Brain microvascular endothelial cell (primary cell): Measurements from ENCODE around the gene CARD18.
A peak's percentile ranks its signal among the peaks of the same experiment; 100 is the strongest.

Experiments
- DNase-seq: peaks from one replicate; pipeline ENCODE4 v3.0.0-alpha.2; 2020
- H3K27ac ChIP-seq: fragments of 250-450 bp; sonication (Bioruptor Pico); 2 replicates; pipeline ENCODE4 v1.5.1; 2020; ENCODE audit warnings: mild to moderate bottlenecking, moderate library complexity
- H3K27me3 ChIP-seq: fragments of 250-450 bp; sonication (Bioruptor Pico); replicated peaks from 2 replicates; pipeline ENCODE4 v1.5.1; 2020; ENCODE audit warnings: mild to moderate bottlenecking
- H3K36me3 ChIP-seq: fragments of 250-450 bp; sonication (Bioruptor Pico); replicated peaks from 2 replicates; pipeline ENCODE4 v1.5.1; 2020; ENCODE audit warnings: mild to moderate bottlenecking
- H3K4me3 ChIP-seq: 2 replicates; pipeline ENCODE4 v1.5.1; 2011; ENCODE audit warnings: low read depth, mild to moderate bottlenecking, control low read depth, low read length, moderate library complexity
- CTCF ChIP-seq: IDR thresholded peaks from 2 replicates; pipeline ENCODE4 v1.5.1; 2011; ENCODE audit warnings: low read depth, mild to moderate bottlenecking, moderate library complexity, low read length, control low read depth, inconsistent platforms; ENCODE audit errors: missing control alignments
- in situ Hi-C: cut with HindIII; loops from 2 replicates; pipeline ENCODE4 v1.10.0; 2017; ENCODE audit warnings: low sequenced_read_pairs, low pct_ligation_motif_present

Gene CARD18

GRCh38 chr11:105139669-105140068 lies at the start of gene CARD18:
Gene CARD18, minus strand, starts transcription at chr11:105139769. Its CDS starts 43 bp downstream, at chr11:105139726.
- no peak within 1 kb of the TSS for H3K4me3 ChIP-seq
- no peak for DNase-seq
- no peak within 1 kb of the TSS for H3K27ac ChIP-seq
- in situ Hi-C loops: no loop called here
- TF ChIP-seq CTCF: no peak
- no peaks in the 10 kb centered on the region for H3K36me3 ChIP-seq
- no peaks in the 10 kb centered on the region for H3K27me3 ChIP-seq

- Histone ChIP-seq H3K27ac (no peak overlapping the region), H3K36me3 (no peaks in the 10 kb centered on the region), H3K27me3 (no peaks in the 10 kb centered on the region), H3K4me3 (no peak overlapping the region)
- in situ Hi-C loops: no loop called here
- no peak for DNase-seq
- no peak for TF ChIP-seq CTCF
Observed at GRCh38 chr11:105183987-105184386, 44.4 kb upstream of the CARD18 start.

GRCh38 chr11:105183426-105183825 lies 43.9 kb upstream of the CARD18 start:
- DNase-seq: no peak
- Histone ChIP-seq H3K4me3 (no peak overlapping the region), H3K36me3 (no peaks in the 10 kb centered on the region), H3K27ac (no peak overlapping the region), H3K27me3 (no peaks in the 10 kb centered on the region)
- TF ChIP-seq CTCF: no peak
- in situ Hi-C loops: no loop called here

- H3K4me3 ChIP-seq: no peak overlapping the region
- H3K27me3 ChIP-seq: no peaks in the 10 kb centered on the region
- in situ Hi-C loops: no loop called here
- no peak for TF ChIP-seq CTCF
- DNase-seq: no peak
- H3K36me3 ChIP-seq: no peaks in the 10 kb centered on the region
- H3K27ac ChIP-seq: no peak overlapping the region
Observed at GRCh38 chr11:105181521-105181920, 42.0 kb upstream of the CARD18 start.

- no peaks in the 10 kb centered on the region for H3K36me3 ChIP-seq
- peak; percentile 81 for DNase-seq
- no peak overlapping the region for H3K27ac ChIP-seq
- in situ Hi-C loops: no loop called here
- H3K27me3 ChIP-seq: no peaks in the 10 kb centered on the region
- no peak for TF ChIP-seq CTCF
- no peak overlapping the region for H3K4me3 ChIP-seq
Observed at GRCh38 chr11:105181100-105181499, 41.5 kb upstream of the CARD18 start.

- no peak overlapping the region for H3K27ac ChIP-seq
- H3K36me3 ChIP-seq: no peaks in the 10 kb centered on the region
- no peak for TF ChIP-seq CTCF
- DNase-seq: no peak
- in situ Hi-C loops: no loop called here
- no peak overlapping the region for H3K4me3 ChIP-seq
- no peaks in the 10 kb centered on the region for H3K27me3 ChIP-seq
Observed at GRCh38 chr11:105179542-105180278, 40.1 kb upstream of the CARD18 start.
